CD1c-positive myeloid dendritic cell (primary cell): ENCODE results near the gene TRAF3.

Source experiments
- DNase-seq: peaks from one replicate; pipeline ENCODE4 v3.0.0-alpha.2; 2016; ENCODE audit errors: extremely low spot score

The TRAF3 gene

GRCh38 chr14:102937331-102938175 lies 160.3 kb downstream of the TRAF3 start:
- DNase-seq, result no peak

- DNase-seq, result no peak
Measured at GRCh38 chr14:102938191-102938590, 160.9 kb downstream of the TRAF3 start.

DNA sequence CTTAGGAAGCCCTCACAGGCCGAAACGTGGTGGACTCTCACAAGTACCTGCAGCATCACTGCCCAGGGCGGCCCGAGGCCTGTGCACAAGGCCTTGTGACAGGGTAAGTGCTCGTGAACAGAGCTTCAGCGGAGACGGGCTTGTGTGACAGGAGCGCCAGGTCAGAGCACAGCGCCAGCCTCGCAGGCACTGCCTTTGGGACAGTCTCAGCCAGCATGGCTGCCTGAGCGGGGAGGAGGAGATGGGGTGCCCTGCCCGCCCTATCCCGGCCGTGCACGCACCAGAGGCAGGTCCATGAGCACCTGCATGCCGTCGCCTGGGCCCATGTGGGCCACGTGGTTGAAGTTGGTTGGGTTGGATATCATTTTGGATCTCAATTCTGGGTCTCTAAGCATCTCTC lies 162.1 kb downstream of the TRAF3 start:
- DNase-seq, result no peak

DNA sequence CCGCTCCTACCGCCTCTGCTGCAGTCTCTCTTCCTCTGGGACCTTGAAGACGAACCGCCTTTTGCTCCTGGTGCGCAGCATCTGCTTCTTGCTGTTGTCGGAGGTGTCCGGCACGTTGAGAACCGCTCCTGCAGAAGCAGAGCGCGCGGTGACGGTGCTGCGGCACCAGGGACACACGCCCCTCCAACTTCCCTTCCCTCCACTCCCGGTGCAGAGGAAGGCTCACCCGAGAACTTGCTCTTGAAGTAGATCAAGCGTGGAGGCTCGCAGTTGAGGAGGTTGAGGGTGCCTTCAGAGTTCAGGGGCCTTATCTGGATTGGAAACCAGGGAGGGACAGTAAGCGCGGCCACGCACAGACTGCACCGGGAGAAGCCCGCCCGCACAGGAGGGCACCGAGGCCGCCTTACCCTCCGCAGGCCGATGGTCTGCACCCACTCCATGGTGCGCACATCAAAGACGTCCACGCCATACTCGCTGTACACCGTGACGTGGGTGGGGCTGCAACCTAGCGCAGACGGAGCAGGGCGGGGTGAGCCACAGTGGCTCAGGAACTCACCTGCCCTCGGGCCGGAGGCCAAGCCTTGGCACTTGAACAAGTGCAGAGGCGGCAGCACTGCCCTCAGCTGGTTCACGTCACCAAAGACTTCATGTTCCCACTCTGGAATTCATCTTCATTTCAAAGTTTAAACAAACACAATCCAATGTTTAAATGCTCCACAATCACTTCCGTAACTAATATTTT lies 162.7 kb downstream of the TRAF3 start:
- DNase-seq, result no peak

DNA sequence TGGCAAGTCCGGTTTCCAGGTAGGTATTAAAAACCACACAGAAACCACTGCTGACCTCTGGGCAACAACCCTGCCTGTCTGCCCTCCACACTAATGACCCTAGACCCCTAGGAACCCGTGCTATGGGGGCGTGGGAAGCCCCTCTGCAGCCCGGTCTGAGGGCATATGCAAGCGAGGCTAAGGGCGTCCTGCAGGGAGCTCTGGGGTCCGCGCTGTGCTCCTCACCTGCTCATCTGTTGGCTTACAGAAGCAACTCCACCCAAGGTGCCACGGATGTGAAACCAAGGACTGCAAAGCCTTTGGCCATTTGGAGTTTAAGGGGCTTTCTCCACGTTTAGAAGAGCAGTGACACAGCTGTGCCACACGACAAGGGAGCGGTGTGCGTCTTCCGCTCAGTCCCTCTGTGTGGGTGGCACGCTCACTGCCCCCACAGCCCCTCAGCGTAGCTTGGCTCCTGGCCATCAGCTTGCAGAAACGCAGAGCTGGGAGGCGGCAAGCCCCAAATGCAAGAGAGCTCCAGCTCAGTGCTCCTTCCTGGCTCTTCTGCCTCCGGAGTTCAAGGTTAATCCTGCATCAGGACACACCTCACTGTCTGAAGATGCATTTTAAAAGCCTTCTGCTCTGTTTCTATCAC lies 163.6 kb downstream of the TRAF3 start:
- no peak for DNase-seq

DNA sequence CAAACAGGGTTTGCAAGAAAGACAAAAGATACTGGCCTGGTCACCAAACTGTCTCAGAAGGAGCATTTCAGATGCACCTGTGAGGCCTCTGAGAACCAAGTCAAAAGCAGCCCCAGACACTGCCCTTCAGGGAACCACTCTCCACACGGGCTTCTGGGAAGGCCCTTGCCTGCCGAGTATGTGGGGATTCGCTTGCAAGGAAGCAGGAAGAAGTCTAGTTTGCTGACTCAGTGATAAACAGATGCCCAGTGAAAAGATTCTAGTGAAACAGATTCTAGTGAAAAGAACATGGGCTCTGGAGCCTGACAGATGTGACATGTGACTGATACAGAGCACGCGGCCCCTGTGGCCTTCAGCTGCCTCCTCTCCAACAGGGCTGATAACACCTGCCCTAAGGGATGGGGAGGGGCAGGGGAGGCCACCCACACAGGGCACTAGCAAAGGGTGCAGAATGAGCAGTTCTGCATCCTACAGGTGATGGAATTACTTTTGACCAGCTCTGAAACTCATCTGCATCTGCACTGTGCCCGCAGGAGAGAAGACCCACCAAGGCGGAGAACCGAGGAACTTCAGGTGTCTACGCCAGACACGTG lies 164.3 kb downstream of the TRAF3 start:
- DNase-seq, result no peak

DNA sequence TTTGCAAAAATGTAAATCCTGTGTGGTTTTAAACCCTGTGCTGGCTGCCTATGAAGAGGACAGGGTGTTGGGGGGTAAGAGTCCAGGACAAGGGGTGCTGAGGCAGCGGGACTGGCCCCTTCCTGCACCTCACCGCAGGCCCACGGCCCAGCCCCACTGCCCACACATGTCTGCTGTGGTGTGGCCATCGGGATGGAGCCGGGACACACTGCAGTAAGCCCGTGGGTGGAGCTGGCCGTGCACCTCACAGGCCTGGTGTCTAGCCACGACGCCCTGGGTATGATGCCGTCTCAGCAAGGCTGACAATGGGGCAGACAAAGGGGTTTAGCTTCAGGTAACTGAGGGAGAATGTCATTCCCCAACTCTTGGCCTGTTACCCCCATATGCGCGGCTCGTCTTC lies 164.8 kb downstream of the TRAF3 start:
- no peak for DNase-seq

DNA sequence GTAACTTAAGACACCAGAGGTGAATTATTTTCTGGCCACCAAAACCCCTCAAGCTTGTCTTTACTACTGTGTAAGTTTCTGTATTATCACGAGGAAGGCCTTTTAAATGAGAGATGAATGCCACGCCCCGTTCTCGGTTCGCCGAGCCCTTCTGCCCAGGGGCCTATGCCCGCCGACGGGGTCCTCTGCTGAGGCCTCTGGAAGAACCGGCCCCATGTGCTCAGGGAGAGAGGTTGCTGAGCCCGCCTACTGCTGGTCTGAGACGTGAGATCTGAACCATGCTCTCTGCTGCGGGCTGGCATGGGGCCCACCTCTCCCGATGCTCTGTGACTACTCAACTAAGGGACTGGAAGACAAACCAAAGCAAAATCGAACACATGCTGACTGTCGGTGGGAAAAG lies 166.2 kb downstream of the TRAF3 start:
- DNase-seq, result no peak

DNA sequence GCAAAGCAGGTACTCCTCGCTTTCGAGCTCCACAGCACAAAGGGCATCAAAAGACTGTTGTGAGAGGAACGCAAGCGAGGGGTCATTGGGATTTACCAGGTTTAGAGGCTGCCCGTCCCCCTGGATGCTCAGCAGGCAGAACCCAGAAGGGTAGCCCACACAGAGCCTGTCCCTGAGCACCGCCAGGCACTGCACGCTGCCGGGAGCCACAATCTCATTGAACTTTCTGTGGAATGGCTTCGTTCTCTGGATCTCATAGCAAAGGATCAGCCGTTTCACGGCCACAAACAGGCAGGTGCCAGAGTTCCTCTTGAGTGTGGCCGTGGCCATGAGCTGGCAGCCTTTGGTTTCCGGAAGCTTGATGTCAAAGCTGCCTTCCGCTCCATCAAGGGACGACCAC lies 166.7 kb downstream of the TRAF3 start:
- no peak for DNase-seq

DNA sequence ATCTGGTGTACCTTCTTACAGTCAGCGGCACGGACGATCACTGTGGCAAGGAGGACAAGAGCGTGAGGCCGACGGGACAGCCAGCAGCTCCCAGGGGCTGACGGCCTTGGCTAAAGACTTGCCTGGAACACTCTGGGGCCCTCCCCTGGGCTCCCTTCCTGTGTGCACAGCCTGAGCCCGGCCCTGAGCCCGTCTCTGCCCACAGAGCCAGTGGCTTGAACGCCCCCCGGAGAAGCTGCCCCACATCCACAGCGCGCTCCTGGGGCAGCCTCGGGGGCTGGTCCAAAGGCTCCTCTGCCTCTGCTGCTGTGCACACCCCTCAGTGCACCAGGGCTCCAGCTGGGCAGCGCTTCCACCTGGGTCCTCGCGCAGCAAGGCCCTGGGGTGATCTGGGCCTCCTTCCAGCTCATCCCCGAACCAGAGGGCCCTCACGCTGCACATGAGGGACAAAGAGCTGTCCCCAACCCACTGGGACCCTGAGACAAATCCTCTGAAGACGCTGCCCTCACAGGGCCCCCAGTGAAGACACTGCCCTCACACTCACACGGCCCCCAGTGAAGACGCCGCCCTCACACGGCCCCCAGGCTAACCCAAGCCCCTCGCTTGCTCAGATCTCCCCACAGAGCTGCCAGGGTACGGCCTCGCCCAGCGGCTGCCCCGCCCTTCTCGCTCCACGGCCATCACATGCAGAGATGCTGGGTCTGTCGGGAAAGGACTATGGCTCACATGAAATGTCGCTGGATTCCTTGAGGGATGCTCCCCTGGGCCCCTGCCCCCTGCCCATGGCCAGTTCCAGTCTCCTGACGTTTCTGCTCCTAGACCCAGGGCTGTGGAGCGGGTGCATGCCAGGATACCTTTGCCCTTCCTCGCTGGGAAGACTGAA lies 167.4 kb downstream of the TRAF3 start:
- no peak for DNase-seq

- no peak for DNase-seq
Measured at GRCh38 chr14:102945346-102946130, 168.3 kb downstream of the TRAF3 start.

GRCh38 chr14:102947321-102948103 lies 170.3 kb downstream of the TRAF3 start:
- DNase-seq, result no peak

GRCh38 chr14:102948698-102949061 lies 171.4 kb downstream of the TRAF3 start:
- DNase-seq, result no peak

GRCh38 chr14:102949062-102949800 lies 172.0 kb downstream of the TRAF3 start:
- DNase-seq, result peak; percentile 71

GRCh38 chr14:102949801-102950451 lies 172.7 kb downstream of the TRAF3 start:
- DNase-seq, result no peak

DNA sequence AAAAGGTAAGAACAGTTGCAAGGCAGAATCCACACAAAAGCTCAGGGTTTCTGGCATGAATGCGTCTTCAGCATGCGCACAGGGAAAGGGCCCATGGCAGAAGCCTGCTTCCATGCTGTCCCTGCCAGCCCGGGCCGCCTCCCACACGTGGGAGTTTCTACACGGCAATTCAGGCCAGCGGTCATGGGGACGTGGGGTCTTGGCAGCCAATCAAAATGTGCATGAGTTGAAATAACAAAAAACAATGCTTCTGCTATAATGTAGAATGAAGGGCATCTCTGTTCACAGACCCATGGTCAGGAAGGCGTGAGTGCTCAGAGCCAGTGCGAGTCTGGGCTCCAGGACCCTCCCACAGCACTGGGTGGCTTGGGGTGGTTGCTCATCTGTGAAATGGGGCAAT lies 173.8 kb downstream of the TRAF3 start:
- no peak for DNase-seq

- no peak for DNase-seq
Measured at GRCh38 chr14:102951799-102952198, 174.6 kb downstream of the TRAF3 start.

- DNase-seq, result no peak
Measured at GRCh38 chr14:102952276-102952675, 175.0 kb downstream of the TRAF3 start.

DNA sequence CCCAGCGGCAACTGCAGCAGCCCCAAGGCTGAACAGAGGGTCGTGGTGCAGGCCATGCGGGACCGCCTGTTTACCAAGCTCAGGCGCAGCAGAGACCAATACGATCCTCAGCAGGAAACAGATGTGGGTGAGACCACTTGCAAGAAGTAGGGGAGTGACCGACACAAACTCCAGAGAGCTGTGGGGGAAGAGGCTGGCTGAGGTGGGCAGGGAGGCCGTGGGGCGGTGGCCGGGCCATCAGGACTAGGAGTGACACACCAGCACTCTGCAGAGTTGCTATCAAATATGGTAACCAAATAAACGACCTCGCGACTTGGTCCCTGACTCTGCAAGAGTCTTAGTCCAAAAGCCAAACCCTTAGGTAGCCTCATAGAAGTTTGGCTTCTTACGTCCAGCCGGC lies 175.9 kb downstream of the TRAF3 start:
- DNase-seq, result no peak
